Measurements from ENCODE around the gene TMEM139.

DNA sequence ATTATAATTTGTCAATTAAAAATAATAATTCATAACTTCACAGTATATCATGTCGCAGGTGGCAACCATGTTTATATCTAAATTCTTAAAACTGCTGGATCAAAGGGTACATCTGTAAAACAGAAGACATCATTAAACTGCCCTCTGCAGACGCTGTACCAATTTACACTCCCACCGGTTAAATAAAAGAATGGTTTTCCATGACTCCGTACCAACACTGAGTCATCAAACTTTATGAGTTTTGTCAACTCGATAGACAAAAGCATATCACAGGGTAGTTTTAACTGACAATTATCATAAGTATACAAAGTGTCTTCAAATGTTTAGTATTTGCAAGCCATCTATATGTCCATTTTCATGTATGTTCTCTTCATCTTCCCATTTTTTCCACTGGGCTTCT, 27.3 kb upstream of the TMEM139 start:
- TF ChIP-seq POLR2AphosphoS5 (IDR thresholded peaks at IDR 0.05; ENCODE audit: low read depth) = no peak
- TF ChIP-seq, protein P1, sequence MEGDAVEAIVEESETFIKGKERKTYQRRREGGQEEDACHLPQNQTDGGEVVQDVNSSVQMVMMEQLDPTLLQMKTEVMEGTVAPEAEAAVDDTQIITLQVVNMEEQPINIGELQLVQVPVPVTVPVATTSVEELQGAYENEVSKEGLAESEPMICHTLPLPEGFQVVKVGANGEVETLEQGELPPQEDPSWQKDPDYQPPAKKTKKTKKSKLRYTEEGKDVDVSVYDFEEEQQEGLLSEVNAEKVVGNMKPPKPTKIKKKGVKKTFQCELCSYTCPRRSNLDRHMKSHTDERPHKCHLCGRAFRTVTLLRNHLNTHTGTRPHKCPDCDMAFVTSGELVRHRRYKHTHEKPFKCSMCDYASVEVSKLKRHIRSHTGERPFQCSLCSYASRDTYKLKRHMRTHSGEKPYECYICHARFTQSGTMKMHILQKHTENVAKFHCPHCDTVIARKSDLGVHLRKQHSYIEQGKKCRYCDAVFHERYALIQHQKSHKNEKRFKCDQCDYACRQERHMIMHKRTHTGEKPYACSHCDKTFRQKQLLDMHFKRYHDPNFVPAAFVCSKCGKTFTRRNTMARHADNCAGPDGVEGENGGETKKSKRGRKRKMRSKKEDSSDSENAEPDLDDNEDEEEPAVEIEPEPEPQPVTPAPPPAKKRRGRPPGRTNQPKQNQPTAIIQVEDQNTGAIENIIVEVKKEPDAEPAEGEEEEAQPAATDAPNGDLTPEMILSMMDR (IDR thresholded peaks at IDR 0.05; ENCODE audit: insufficient read depth, low read length) = no peak

All from HL-60 (cell line).